ENCODE measurements around the gene FCMR.
A peak's percentile ranks its signal among the peaks of the same experiment; 100 is the strongest.

Gene FCMR

GRCh38 chr1:206921772-206922265 is at the start of gene FCMR:
FCMR (minus strand) TSS chr1:206921941; CDS start chr1:206921854, 87 bp downstream.
- DNase-seq: peak; percentile 63

GRCh38 chr1:206971029-206971655 is 49.4 kb upstream of the FCMR start:
- DNase-seq: no peak

GRCh38 chr1:206970446-206970845 is 48.7 kb upstream of the FCMR start, which contains the start of gene FCAMR:
FCAMR (minus strand) TSS chr1:206970460; CDS start chr1:206970125, 335 bp downstream.
- no peak for DNase-seq

- no peak for DNase-seq
Measured at GRCh38 chr1:206969090-206969489, 47.3 kb upstream of the FCMR start.

- peak; percentile 41 for DNase-seq
Measured at GRCh38 chr1:206967096-206967849, 45.5 kb upstream of the FCMR start.

- no peak for DNase-seq
Measured at GRCh38 chr1:206965781-206966180, 44.0 kb upstream of the FCMR start.

GRCh38 chr1:206963740-206964139 is 42.0 kb upstream of the FCMR start:
- no peak for DNase-seq

- no peak for DNase-seq
Measured at GRCh38 chr1:206963119-206963712, 41.5 kb upstream of the FCMR start.

- no peak for DNase-seq
Measured at GRCh38 chr1:206962272-206962671, 40.5 kb upstream of the FCMR start.

- no peak for DNase-seq
Measured at GRCh38 chr1:206961668-206962067, 39.9 kb upstream of the FCMR start.

GRCh38 chr1:206960676-206961386 is 39.1 kb upstream of the FCMR start:
- DNase-seq: no peak

GRCh38 chr1:206958144-206958543 is 36.4 kb upstream of the FCMR start:
- DNase-seq: no peak

GRCh38 chr1:206957639-206958038 is 35.9 kb upstream of the FCMR start:
- no peak for DNase-seq

- DNase-seq: peak; percentile 32
Measured at GRCh38 chr1:206955476-206956451, 34.0 kb upstream of the FCMR start.

GRCh38 chr1:206954459-206955342 is 33.0 kb upstream of the FCMR start:
- no peak for DNase-seq

GRCh38 chr1:206953626-206954025 is 31.9 kb upstream of the FCMR start:
- no peak for DNase-seq

GRCh38 chr1:206953126-206953525 is 31.4 kb upstream of the FCMR start:
- no peak for DNase-seq

- no peak for DNase-seq
Measured at GRCh38 chr1:206952171-206952570, 30.4 kb upstream of the FCMR start.

GRCh38 chr1:206951318-206952100 is 29.8 kb upstream of the FCMR start:
- DNase-seq: no peak

- no peak for DNase-seq
Measured at GRCh38 chr1:206949641-206950040, 27.9 kb upstream of the FCMR start.
